Adrenal gland (tissue), 5 donors: ENCODE data around the gene TBXAS1.

Source experiments
- POLR2A ChIP-seq, 2 donors: fragments of 450-650 bp; IDR thresholded peaks; one replicate each; pipeline ENCODE4 v1.6.1; 2017; ENCODE audit warnings: antibody characterized with exemption in 2 of 2, mild to moderate bottlenecking in 2 of 2, moderate library complexity in 1 of 2
- TF ChIP-seq, protein P1 (sequence below), 6 experiments: fragments of 450-650 bp in 4 of 6; fragments of 200-600 bp in 2 of 6; sonication (generic) in 1 of 6; IDR thresholded peaks; 1 replicate in 5 of 6; 2 replicates in 1 of 6; pipeline versions ENCODE4 v1.5.1 to v1.8.0; 2016 to 2021; ENCODE audit warnings: antibody characterized with exemption in 6 of 6, mild to moderate bottlenecking in 2 of 6, moderate library complexity in 1 of 6
- donor health status: DM: no; HTN: no; CAD: no.

DNA sequence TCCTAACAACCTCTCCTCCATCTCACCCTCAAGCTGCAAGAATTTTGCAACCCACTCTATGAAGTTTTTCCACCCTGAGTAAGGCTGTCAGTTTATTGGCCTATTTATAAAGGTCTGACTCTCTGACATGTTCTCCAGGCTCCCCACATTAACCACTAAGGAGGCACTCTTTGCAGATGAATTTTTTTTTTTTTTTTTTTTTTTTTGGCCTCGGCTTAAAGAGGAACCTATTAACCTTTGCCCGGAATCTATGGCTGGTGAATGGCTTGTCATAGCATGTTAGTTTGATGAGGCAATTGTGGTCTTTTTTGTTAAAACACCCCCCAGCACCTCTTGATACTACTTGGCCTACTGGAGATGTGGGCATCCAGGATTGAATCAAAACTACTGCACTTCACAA is 57.1 kb downstream of the TBXAS1 start:
- TF ChIP-seq, protein P1, sequence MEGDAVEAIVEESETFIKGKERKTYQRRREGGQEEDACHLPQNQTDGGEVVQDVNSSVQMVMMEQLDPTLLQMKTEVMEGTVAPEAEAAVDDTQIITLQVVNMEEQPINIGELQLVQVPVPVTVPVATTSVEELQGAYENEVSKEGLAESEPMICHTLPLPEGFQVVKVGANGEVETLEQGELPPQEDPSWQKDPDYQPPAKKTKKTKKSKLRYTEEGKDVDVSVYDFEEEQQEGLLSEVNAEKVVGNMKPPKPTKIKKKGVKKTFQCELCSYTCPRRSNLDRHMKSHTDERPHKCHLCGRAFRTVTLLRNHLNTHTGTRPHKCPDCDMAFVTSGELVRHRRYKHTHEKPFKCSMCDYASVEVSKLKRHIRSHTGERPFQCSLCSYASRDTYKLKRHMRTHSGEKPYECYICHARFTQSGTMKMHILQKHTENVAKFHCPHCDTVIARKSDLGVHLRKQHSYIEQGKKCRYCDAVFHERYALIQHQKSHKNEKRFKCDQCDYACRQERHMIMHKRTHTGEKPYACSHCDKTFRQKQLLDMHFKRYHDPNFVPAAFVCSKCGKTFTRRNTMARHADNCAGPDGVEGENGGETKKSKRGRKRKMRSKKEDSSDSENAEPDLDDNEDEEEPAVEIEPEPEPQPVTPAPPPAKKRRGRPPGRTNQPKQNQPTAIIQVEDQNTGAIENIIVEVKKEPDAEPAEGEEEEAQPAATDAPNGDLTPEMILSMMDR (IDR thresholded peaks at IDR 0.05), result no peak
- TF ChIP-seq POLR2A (IDR thresholded peaks at IDR 0.05), result no peak
